GM21717 (cell line): Measurements from ENCODE around the gene TBC1D10A.
"Not testable (repeated sequence)": the region's sequence is repeated elsewhere in the genome, so short reads cannot be mapped to it uniquely, and the experiment has no call there.

Experiments
- ATAC-seq: cut with Tn5 transposase; IDR thresholded peaks from one replicate; pipeline ENCODE4 v1.9.1; 2021; ENCODE audit warnings: mild to moderate bottlenecking, moderate library complexity; ENCODE audit not compliant: unreplicated experiment

The TBC1D10A gene

GRCh38 chr22:30348404-30348803 is 21.7 kb upstream of the TBC1D10A start:
- ATAC-seq: no peak

GRCh38 chr22:30347255-30347892 is 20.6 kb upstream of the TBC1D10A start:
- ATAC-seq: no peak

- no peak for ATAC-seq
Measured at GRCh38 chr22:30344447-30345200, 17.9 kb upstream of the TBC1D10A start.

GRCh38 chr22:30340911-30341685 is 14.4 kb upstream of the TBC1D10A start:
- no peak for ATAC-seq

- no peak for ATAC-seq
Measured at GRCh38 chr22:30338802-30339201, 12.1 kb upstream of the TBC1D10A start.

- not testable (repeated sequence) for ATAC-seq
Measured at GRCh38 chr22:30338341-30338740, 11.6 kb upstream of the TBC1D10A start.

GRCh38 chr22:30337461-30337778 is 10.7 kb upstream of the TBC1D10A start:
- no peak for ATAC-seq

GRCh38 chr22:30336752-30337460 is 10.2 kb upstream of the TBC1D10A start:
- ATAC-seq: no peak

GRCh38 chr22:30335236-30335635 is 8.5 kb upstream of the TBC1D10A start:
- no peak for ATAC-seq

GRCh38 chr22:30334646-30335045 is 7.9 kb upstream of the TBC1D10A start:
- ATAC-seq: no peak

GRCh38 chr22:30333707-30334087 is 7.0 kb upstream of the TBC1D10A start:
- no peak for ATAC-seq

- ATAC-seq: no peak
Measured at GRCh38 chr22:30332994-30333706, 6.4 kb upstream of the TBC1D10A start.

- no peak for ATAC-seq
Measured at GRCh38 chr22:30332551-30332950, 5.8 kb upstream of the TBC1D10A start.

GRCh38 chr22:30328466-30329049 is 1.8 kb upstream of the TBC1D10A start:
- ATAC-seq: no peak

GRCh38 chr22:30327864-30328345 is 1.2 kb upstream of the TBC1D10A start:
- no peak for ATAC-seq

GRCh38 chr22:30326255-30326705 is 461 bp downstream of the TBC1D10A start:
- peak; percentile 26 for ATAC-seq

- ATAC-seq: no peak
Measured at GRCh38 chr22:30325724-30326254, 952 bp downstream of the TBC1D10A start.

- no peak for ATAC-seq
Measured at GRCh38 chr22:30325065-30325720, 1.5 kb downstream of the TBC1D10A start.

- no peak for ATAC-seq
Measured at GRCh38 chr22:30324014-30324730, 2.6 kb downstream of the TBC1D10A start.
